Measurements from ENCODE around the gene ADK. TPM values are rescaled to one million over a fixed set of nuclear protein-coding genes. Genes with fewer than 3 reads are reported as not detected.

The ADK gene
- total RNA-seq, 3 donors from 2014 or later (not counting 1 experiment from before 2014, with no cell fraction given) = 13.4 to 16.1 (median 14.1) TPM

- Histone ChIP-seq H3K4me3 (ENCODE audit: low read length) (no peak overlapping the region), H3K9me3 (ENCODE audit: control insufficient read depth, insufficient read depth, low read length) (no peaks in the 10 kb centered on the region), H3K4me1 (ENCODE audit: control insufficient read depth, insufficient read depth, low read length) (no peaks in the 10 kb centered on the region), H3K27ac (ENCODE audit: low read length) (no peak overlapping the region), H3K27me3 (ENCODE audit: control insufficient read depth, insufficient read depth, low read length) (no peaks in the 10 kb centered on the region), H3K36me3 (ENCODE audit: control insufficient read depth, insufficient read depth, low read length) (no peaks in the 10 kb centered on the region)
- 95% methylated on average over 1 of the region's 1 CpG for WGBS (ENCODE audit: insufficient coverage)
- Mint-ChIP-seq H3K4me3 (no peak overlapping the region), H3K4me1 (peaks cover 0 to 3% of the 10 kb centered on the region in 2 donors), H3K27ac (no peak overlapping the region), H3K36me3 (peaks cover 17% of the 10 kb centered on the region), H3K9me3 (peaks cover 4 to 9% of the 10 kb centered on the region in 2 donors), H3K27me3 (ENCODE audit: low read depth in 2 of 2) (no peaks in the 10 kb centered on the region)
- intact Hi-C loops (cut with micrococcal nuclease) = no loop called here
- no peak for ATAC-seq
- DNase-seq = no peak
- no peak for TF ChIP-seq CTCF (IDR thresholded peaks at IDR 0.05)
These were observed 356.9 kb downstream of the ADK start for GRCh38 chr10:74507951-74508350.

- H3K4me1 ChIP-seq (ENCODE audit: control insufficient read depth, insufficient read depth, low read length) = no peaks in the 10 kb centered on the region
- peaks cover 40% of the 10 kb centered on the region for H3K36me3 Mint-ChIP-seq
- no peak overlapping the region for H3K4me3 ChIP-seq (ENCODE audit: low read length)
- intact Hi-C loops (cut with micrococcal nuclease) = no loop called here
- no peak overlapping the region for H3K27ac Mint-ChIP-seq
- H3K9me3 Mint-ChIP-seq = peaks cover 10 to 27% of the 10 kb centered on the region in 2 donors
- no peak overlapping the region for H3K27ac ChIP-seq (ENCODE audit: low read length)
- H3K36me3 ChIP-seq (ENCODE audit: control insufficient read depth, insufficient read depth, low read length) = no peaks in the 10 kb centered on the region
- WGBS (ENCODE audit: insufficient coverage) = 97% methylated on average over 3 of the region's 3 CpGs
- no peak for ATAC-seq
- H3K4me1 Mint-ChIP-seq = no peaks in the 10 kb centered on the region
- no peak for TF ChIP-seq CTCF (IDR thresholded peaks at IDR 0.05)
- H3K27me3 ChIP-seq (ENCODE audit: control insufficient read depth, insufficient read depth, low read length) = no peaks in the 10 kb centered on the region
- no peaks in the 10 kb centered on the region for H3K27me3 Mint-ChIP-seq (ENCODE audit: low read depth in 2 of 2)
- DNase-seq = no peak
- no peak overlapping the region for H3K4me3 Mint-ChIP-seq
- peaks cover 10% of the 10 kb centered on the region for H3K9me3 ChIP-seq (ENCODE audit: control insufficient read depth, insufficient read depth, low read length)
These were observed 359.6 kb downstream of the ADK start for GRCh38 chr10:74510594-74510993.

GRCh38 chr10:74511051-74511450 lies 360.0 kb downstream of the ADK start:
- Mint-ChIP-seq H3K4me1 (no peaks in the 10 kb centered on the region), H3K36me3 (peaks cover 40% of the 10 kb centered on the region), H3K9me3 (peaks cover 10 to 27% of the 10 kb centered on the region in 2 donors)

More at GRCh38 chr10:74511051-74511450, 360.0 kb downstream of the ADK start:
- Histone ChIP-seq H3K27me3 (ENCODE audit: control insufficient read depth, insufficient read depth, low read length) (no peaks in the 10 kb centered on the region), H3K27ac (ENCODE audit: low read length) (no peak overlapping the region), H3K36me3 (ENCODE audit: control insufficient read depth, insufficient read depth, low read length) (no peaks in the 10 kb centered on the region), H3K9me3 (ENCODE audit: control insufficient read depth, insufficient read depth, low read length) (peaks cover 11% of the 10 kb centered on the region), H3K4me3 (ENCODE audit: low read length) (no peak overlapping the region), H3K4me1 (ENCODE audit: control insufficient read depth, insufficient read depth, low read length) (no peaks in the 10 kb centered on the region)
- Mint-ChIP-seq H3K27ac (no peak overlapping the region), H3K27me3 (ENCODE audit: low read depth in 2 of 2) (no peaks in the 10 kb centered on the region), H3K4me3 (no peak overlapping the region)
- ATAC-seq = no peak
- DNase-seq = no peak
- intact Hi-C loops (cut with micrococcal nuclease) = no loop called here
- no peak for TF ChIP-seq CTCF (IDR thresholded peaks at IDR 0.05)
